Panc1 (cell line): ENCODE data around the gene SMG6. TPM values are rescaled to one million over a fixed set of nuclear protein-coding genes. Genes with fewer than 3 reads are reported as not detected.
"Not testable (repeated sequence)": the region's sequence is repeated elsewhere in the genome, so short reads cannot be mapped to it uniquely, and the experiment has no call there.

Experiments used
- ATAC-seq: fragments of 200-7000 bp; cut with Tn5 transposase; 2 replicates; pipeline ENCODE4 v1.9.1; 2020; ENCODE audit warnings: mild to moderate bottlenecking, moderate library complexity
- BruUV-seq: library from RNA; stranded (reverse); fragments of 400-500 nt; replicated peaks from 2 replicates; lab custom pipeline; 2021; lab: Mats Ljungman, UMichigan
- CTCF ChIA-PET: fragments of 300-600 bp; sonication (Branson Sonifier 250); formaldehyde crosslinking; loops from one replicate; lab custom pipeline; 2022; ENCODE audit warnings: antibody characterized with exemption; lab: Charles Lee
- POLR2A ChIA-PET: fragments of 300-600 bp; sonication (Branson Sonifier 250); formaldehyde crosslinking; loops from one replicate; lab custom pipeline; 2022; ENCODE audit warnings: antibody characterized with exemption; lab: Charles Lee
- DNase-seq: peaks from one replicate; pipeline ENCODE4 v3.0.0-alpha.2; 2010; ENCODE audit warnings: low read depth, low spot score
- H3K27ac ChIP-seq: 2 replicates; pipeline ENCODE4 v1.5.1; 2011; ENCODE audit warnings: mild to moderate bottlenecking, low read length, inconsistent platforms
- H3K27me3 ChIP-seq: fragments of 200-500 bp; sonication (Bioruptor generic); 2 replicates; pipeline ENCODE4 v1.6.0; 2014; ENCODE audit warnings: low read length, inconsistent platforms; ENCODE audit not compliant: control insufficient read depth, insufficient read depth
- H3K36me3 ChIP-seq: fragments of 200-500 bp; sonication (Bioruptor generic); 2 replicates; pipeline ENCODE4 v1.5.1; 2014; ENCODE audit warnings: inconsistent platforms, mild to moderate bottlenecking, low read length, moderate library complexity; ENCODE audit not compliant: control insufficient read depth, insufficient read depth
- H3K4me1 ChIP-seq: 2 replicates; pipeline ENCODE4 v1.5.1; 2011; ENCODE audit warnings: inconsistent platforms, mild to moderate bottlenecking, low read length, moderate library complexity; ENCODE audit not compliant: control insufficient read depth, insufficient read depth
- H3K4me3 ChIP-seq, 2 experiments: 2 replicates each; pipeline ENCODE4 v1.5.1; 2011 to 2012; ENCODE audit warnings: low read depth in 2 of 2, low read length in 2 of 2, mild to moderate bottlenecking in 2 of 2, inconsistent platforms in 1 of 2, moderate library complexity in 1 of 2
- H3K9me3 ChIP-seq: fragments of 200-500 bp; sonication (Bioruptor generic); 2 replicates; pipeline ENCODE4 v1.5.1; 2014; ENCODE audit warnings: low read depth, mild to moderate bottlenecking, inconsistent platforms, low read length, moderate library complexity; ENCODE audit not compliant: control insufficient read depth, insufficient read depth
- POLR2AphosphoS5 ChIP-seq: IDR thresholded peaks from 2 replicates; pipeline ENCODE4 v1.6.1; 2012; ENCODE audit warnings: mild to moderate bottlenecking, low read depth, low read length, moderate library complexity
- REST ChIP-seq, 2 experiments: IDR thresholded peaks; 2 replicates each; pipeline ENCODE4 v1.6.1; 2011 to 2012; ENCODE audit warnings: low read depth in 2 of 2, control low read depth in 1 of 2, low read length in 1 of 2, mild to moderate bottlenecking in 1 of 2, moderate library complexity in 1 of 2; ENCODE audit not compliant: insufficient read depth in 1 of 2
- SIN3A ChIP-seq: IDR thresholded peaks from 2 replicates; pipeline ENCODE4 v1.6.1; 2012; ENCODE audit warnings: low read depth, mild to moderate bottlenecking, low read length, moderate library complexity, borderline replicate concordance; ENCODE audit not compliant: insufficient read depth
- TCF7L2 ChIP-seq: IDR thresholded peaks from 2 replicates; pipeline ENCODE4 v1.6.1; 2011; ENCODE audit warnings: mild to moderate bottlenecking, low read depth, low read length, inconsistent platforms
- in situ Hi-C: cut with HindIII; loops from 2 replicates; pipeline ENCODE4 v1.10.0; 2016; ENCODE audit warnings: low sequenced_read_pairs, low pct_unique_long_range_greater_than_20kb
- intact Hi-C: fragments of 100-400 bp; cut with micrococcal nuclease; formaldehyde crosslinking; loops from one replicate; pipeline ENCODE4 v1.10.0; 2022; ENCODE audit not compliant: unreplicated experiment
- total RNA-seq: library from RNA; stranded (reverse); gene quantifications from one replicate; pipeline ENCODE4 v1.2.1, GENCODE V29; 2021; ENCODE audit not compliant: unreplicated experiment
- TF ChIP-seq, protein P1 (sequence below): fragments of 450-650 bp; IDR thresholded peaks from 2 replicates; pipeline ENCODE4 v1.5.1; 2017; ENCODE audit warnings: mild to moderate bottlenecking

Gene SMG6
- total RNA-seq, 1 experiment from 2014 or later: 17.8 TPM

DNA sequence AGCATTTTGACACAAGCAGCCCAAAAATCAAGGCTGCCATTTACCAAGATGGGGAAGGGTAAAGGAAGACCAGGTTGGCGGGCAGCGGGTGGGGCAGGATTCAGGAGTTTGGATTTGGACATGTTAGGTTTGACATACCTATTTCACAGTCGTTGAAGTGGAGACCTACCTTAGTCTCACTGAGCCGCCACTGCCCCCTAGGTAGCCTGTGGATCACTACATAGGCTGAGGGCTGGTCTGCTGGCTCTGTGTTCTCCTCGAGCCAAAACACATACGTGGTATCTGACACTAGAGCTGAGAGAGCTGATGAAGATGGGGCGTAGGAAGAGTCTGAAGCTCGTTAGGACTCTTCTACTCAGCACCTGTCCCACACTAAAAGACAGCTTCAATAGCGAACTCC, 133.6 kb downstream of the SMG6 start:
- H3K27me3 ChIP-seq: no peaks in the 10 kb centered on the region
- no peak overlapping the region for H3K4me3 ChIP-seq
- in situ Hi-C loops (no loop called here), intact Hi-C loops (no loop called here)
- ChIA-PET CTCF (no interaction called here), POLR2A (no interaction called here)
- TF ChIP-seq REST (IDR thresholded peaks at IDR 0.05; ENCODE audit: insufficient read depth in 1 of 2, low read depth in 2 of 2, low read length in 1 of 2) (no peak), SIN3A (no peak), POLR2AphosphoS5 (no peak), TCF7L2 (no peak)
- TF ChIP-seq, protein P1, sequence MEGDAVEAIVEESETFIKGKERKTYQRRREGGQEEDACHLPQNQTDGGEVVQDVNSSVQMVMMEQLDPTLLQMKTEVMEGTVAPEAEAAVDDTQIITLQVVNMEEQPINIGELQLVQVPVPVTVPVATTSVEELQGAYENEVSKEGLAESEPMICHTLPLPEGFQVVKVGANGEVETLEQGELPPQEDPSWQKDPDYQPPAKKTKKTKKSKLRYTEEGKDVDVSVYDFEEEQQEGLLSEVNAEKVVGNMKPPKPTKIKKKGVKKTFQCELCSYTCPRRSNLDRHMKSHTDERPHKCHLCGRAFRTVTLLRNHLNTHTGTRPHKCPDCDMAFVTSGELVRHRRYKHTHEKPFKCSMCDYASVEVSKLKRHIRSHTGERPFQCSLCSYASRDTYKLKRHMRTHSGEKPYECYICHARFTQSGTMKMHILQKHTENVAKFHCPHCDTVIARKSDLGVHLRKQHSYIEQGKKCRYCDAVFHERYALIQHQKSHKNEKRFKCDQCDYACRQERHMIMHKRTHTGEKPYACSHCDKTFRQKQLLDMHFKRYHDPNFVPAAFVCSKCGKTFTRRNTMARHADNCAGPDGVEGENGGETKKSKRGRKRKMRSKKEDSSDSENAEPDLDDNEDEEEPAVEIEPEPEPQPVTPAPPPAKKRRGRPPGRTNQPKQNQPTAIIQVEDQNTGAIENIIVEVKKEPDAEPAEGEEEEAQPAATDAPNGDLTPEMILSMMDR: no peak
- ATAC-seq: no peak
- no peaks in the 10 kb centered on the region for H3K36me3 ChIP-seq
- BruUV-seq: no TSS peak
- no peaks in the 10 kb centered on the region for H3K9me3 ChIP-seq
- DNase-seq: no peak
- no peaks in the 10 kb centered on the region for H3K4me1 ChIP-seq
- H3K27ac ChIP-seq: no peak overlapping the region

DNA sequence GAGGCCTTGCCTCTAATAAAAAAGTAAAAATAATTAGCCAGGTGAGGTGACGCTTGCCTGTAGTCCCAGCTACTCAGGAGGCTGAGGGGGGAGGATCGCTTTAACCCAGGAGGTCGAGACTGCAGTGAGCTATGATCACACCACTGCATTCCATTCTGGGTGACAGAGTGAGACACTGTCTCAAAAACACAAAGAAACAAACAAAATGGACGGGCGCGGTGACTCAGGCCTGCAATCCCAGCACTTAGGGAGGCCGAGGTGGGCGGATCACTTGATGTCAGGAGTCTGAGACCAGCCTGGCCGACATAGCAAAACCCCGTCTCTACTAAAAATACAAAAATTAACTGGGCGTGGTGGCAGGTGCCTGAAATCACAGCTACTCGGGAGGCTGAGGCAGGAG, 137.9 kb downstream of the SMG6 start:
- CTCF ChIA-PET, intact Hi-C loops, H3K4me3 ChIP-seq, H3K27ac ChIP-seq, POLR2A ChIA-PET, ATAC-seq, H3K36me3 ChIP-seq, BruUV-seq, H3K9me3 ChIP-seq, in situ Hi-C loops, H3K4me1 ChIP-seq, DNase-seq, H3K27me3 ChIP-seq: not testable (repeated sequence)

- Histone ChIP-seq H3K9me3 (no peaks in the 10 kb centered on the region), H3K4me3 (no peak overlapping the region), H3K4me1 (no peaks in the 10 kb centered on the region), H3K27me3 (no peaks in the 10 kb centered on the region), H3K27ac (no peak overlapping the region), H3K36me3 (no peaks in the 10 kb centered on the region)
- POLR2A ChIA-PET: no interaction called here
- TF ChIP-seq, protein P1: no peak
- TF ChIP-seq REST (IDR thresholded peaks at IDR 0.05; ENCODE audit: insufficient read depth in 1 of 2, low read depth in 2 of 2, low read length in 1 of 2) (no peak), POLR2AphosphoS5 (no peak), SIN3A (no peak), TCF7L2 (no peak)
- ATAC-seq (no peak), DNase-seq (no peak)
- CTCF ChIA-PET: no interaction called here
- in situ Hi-C loops: no loop called here
- no TSS peak for BruUV-seq
- intact Hi-C loops: no loop called here
Observed at GRCh38 chr17:2158396-2158780, 145.2 kb downstream of the SMG6 start.
